Subcutaneous abdominal adipose tissue (tissue), 5 donors: ENCODE data around the gene DIPK1B.

Experiments
- H3K27ac ChIP-seq: one replicate; pipeline ENCODE4 v1.7.0; 2013; ENCODE audit warnings: low read depth, mild to moderate bottlenecking, inconsistent platforms, low read length, moderate library complexity
- H3K27me3 ChIP-seq, 5 donors: one replicate each; pipeline ENCODE4 v1.7.0; 2013; ENCODE audit warnings: low read length in 5 of 5, inconsistent platforms in 1 of 5; ENCODE audit not compliant: control insufficient read depth in 5 of 5, insufficient read depth in 4 of 5
- H3K36me3 ChIP-seq, 5 donors: one replicate each; pipeline ENCODE4 v1.7.0; 2013; ENCODE audit warnings: low read length in 5 of 5; ENCODE audit not compliant: control insufficient read depth in 5 of 5, insufficient read depth in 5 of 5
- H3K4me1 ChIP-seq, 5 donors: one replicate each; pipeline ENCODE4 v1.7.0; 2013; ENCODE audit warnings: low read length in 5 of 5, mild to moderate bottlenecking in 3 of 5, moderate library complexity in 1 of 5; ENCODE audit not compliant: control insufficient read depth in 5 of 5, insufficient read depth in 5 of 5
- H3K4me3 ChIP-seq, 5 donors: one replicate each; pipeline ENCODE4 v1.7.0; 2013; ENCODE audit warnings: low read length in 5 of 5, low read depth in 1 of 5
- H3K9ac ChIP-seq, 5 donors: one replicate each; pipeline ENCODE4 v1.7.0; 2013; ENCODE audit warnings: low read length in 5 of 5, mild to moderate bottlenecking in 4 of 5, moderate library complexity in 3 of 5
- H3K9me3 ChIP-seq, 5 donors: one replicate each; pipeline ENCODE4 v1.7.0; 2013; ENCODE audit warnings: low read length in 5 of 5; ENCODE audit not compliant: control insufficient read depth in 5 of 5
- donor health status: healthy.
- donor health status: healthy.
- donor health status: healthy.
- donor health status: healthy.
- donor health status: healthy.

The DIPK1B gene

DNA sequence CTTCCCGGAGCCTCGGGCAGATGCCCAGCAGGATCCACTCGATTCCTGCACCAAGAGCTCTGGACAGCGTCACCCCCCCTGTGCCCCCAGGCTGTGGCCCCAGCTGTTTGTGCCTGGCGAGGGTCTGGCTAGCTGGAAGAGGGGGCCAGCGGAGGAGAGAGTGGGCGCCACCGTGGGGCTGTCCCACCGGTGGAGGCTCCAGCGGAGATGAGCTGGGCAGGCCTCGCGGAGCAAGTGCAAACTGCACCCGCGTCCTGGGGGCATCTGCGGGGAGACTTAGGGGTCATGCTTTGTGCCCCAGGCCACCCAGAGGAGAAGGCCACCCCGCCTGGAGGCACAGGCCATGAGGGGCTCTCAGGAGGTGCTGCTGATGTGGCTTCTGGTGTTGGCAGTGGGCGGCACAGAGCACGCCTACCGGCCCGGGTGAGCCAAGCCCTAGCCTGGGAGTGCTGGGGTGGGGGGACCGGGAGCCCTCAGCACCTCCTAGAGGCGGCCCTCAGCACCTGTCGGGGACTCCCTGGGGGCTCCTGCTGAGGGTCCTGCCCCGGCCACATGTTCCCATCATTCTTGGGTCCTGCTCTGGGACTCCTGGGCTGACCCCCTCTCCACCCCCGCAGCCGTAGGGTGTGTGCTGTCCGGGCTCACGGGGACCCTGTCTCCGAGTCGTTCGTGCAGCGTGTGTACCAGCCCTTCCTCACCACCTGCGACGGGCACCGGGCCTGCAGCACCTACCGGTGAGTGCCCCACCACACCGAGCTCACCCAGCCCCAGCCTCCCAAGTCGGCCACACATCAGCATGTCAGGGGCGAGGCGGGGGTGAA is 44.2 kb upstream of the DIPK1B start:
- peak overlapping the region; percentile 46 for H3K27ac ChIP-seq
- peak overlapping the region in 1 of 5 donors; percentile 53 for H3K9ac ChIP-seq
- no peaks in the 10 kb centered on the region for H3K9me3 ChIP-seq
- H3K27me3 ChIP-seq, result no peaks in the 10 kb centered on the region
- peaks cover 0 to 47% (median 18%) of the 10 kb centered on the region in 5 donors for H3K36me3 ChIP-seq
- H3K4me1 ChIP-seq, result peaks cover 0 to 71% (median 35%) of the 10 kb centered on the region in 5 donors
- peak overlapping the region in 3 of 5 donors; percentile 68 to 79 (median 71) for H3K4me3 ChIP-seq

DNA sequence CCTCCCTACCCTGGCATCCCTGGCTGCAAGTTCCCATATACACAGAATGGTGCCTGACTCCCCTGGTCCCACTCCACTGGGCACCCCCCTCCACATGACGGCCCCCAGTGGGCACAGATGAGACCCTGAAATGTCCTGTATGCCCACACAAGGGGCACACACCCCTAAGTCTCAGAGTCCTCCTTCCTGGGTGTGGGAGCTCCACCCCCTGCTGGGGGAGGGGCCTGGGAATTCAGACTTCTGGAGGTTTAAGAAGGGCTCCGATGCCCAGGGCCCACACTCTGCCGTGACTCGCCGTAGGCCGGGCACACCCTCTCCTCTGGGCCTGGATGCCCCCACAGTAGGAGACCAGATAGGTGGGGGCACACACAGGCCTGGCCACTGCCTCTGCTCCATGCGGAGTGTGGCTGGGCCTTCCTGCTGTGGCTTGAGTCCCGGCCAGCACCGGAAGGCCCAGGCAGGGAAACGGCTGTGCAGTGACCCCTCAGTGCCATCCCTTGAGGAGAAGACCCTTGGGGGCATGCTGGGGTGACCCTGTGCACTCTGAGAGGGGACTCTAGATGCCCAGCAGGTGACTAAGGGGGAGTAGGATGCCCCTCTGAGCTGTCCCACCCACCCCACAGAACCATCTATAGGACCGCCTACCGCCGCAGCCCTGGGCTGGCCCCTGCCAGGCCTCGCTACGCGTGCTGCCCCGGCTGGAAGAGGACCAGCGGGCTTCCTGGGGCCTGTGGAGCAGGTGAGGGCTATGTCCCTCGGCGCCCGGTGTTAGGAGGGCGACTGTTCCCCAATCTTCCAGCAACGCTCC is 43.2 kb upstream of the DIPK1B start:
- peak overlapping the region in 1 of 5 donors; percentile 60 for H3K9ac ChIP-seq
- H3K27me3 ChIP-seq, result no peaks in the 10 kb centered on the region
- peaks cover 0 to 71% (median 34%) of the 10 kb centered on the region in 5 donors for H3K4me1 ChIP-seq
- H3K9me3 ChIP-seq, result no peaks in the 10 kb centered on the region
- peak overlapping the region in 4 of 5 donors; percentile 48 to 79 (median 70) for H3K4me3 ChIP-seq
- H3K36me3 ChIP-seq, result peaks cover 0 to 56% (median 29%) of the 10 kb centered on the region in 5 donors
- peak overlapping the region; percentile 16 for H3K27ac ChIP-seq

DNA sequence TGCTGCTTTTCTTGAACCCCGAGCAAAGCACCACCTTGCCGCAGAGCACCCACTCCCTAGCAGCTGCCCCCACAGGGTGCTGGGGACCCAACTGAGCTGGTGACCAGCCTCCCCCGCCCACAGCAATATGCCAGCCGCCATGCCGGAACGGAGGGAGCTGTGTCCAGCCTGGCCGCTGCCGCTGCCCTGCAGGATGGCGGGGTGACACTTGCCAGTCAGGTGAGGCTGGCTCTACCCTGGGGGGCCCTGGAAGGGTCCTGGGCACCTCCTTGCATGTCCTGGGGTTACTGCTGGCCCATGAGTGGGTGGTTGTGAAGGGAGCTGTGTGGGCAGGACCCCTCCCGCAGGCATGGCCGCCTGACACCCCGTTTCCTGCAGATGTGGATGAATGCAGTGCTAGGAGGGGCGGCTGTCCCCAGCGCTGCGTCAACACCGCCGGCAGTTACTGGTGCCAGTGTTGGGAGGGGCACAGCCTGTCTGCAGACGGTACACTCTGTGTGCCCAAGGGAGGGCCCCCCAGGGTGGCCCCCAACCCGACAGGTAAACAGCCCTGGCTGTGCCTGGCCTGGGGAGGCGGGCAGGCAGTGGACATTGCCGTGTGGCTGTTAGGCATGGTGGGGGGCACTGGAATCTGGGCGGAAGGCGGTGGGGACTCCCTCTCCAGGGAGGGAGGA is 42.4 kb upstream of the DIPK1B start:
- no peaks in the 10 kb centered on the region for H3K27me3 ChIP-seq
- peaks cover 0 to 64% (median 28%) of the 10 kb centered on the region in 5 donors for H3K4me1 ChIP-seq

DNA sequence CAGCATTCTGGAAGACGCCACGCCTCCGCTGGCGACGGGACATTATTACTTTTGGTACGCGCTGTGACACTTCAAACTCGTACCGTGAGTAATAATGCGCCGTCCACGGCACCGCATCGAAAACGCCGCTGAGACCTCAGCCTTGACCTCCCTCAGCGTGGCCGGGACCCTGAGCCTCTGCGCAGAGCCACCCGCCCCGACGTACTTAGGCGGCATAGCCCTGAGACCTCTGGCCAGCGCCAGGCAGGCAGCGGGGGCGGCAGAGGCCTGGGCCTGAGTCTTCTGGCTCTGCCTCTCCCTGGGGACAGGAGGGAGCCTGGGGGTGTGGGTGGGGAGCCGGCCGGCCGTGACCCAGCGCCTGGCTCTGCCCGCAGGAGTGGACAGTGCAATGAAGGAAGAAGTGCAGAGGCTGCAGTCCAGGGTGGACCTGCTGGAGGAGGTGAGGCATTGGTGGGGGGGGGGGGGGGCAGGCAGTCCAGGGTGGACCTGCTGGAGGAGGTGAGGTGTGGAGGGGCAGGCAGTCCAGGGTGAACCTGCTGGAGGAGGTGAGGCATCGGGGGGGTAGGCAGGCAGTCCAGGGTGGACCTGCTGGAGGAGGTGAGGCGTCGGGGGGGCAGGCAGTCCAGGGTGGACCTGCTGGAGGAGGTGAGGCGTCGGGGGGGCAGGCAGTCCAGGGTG is 41.7 kb upstream of the DIPK1B start:
- H3K9me3 ChIP-seq, result no peaks in the 10 kb centered on the region
- peaks cover 0 to 61% (median 35%) of the 10 kb centered on the region in 5 donors for H3K36me3 ChIP-seq
- H3K27me3 ChIP-seq, result no peaks in the 10 kb centered on the region
- H3K4me1 ChIP-seq, result peaks cover 0 to 61% (median 23%) of the 10 kb centered on the region in 5 donors
- H3K4me3 ChIP-seq, result peak overlapping the region in 3 of 5 donors; percentile 68 to 79 (median 71)
- peak overlapping the region in 1 of 5 donors; percentile 7 for H3K9ac ChIP-seq
- H3K27ac ChIP-seq, result peak overlapping the region; percentile 16

More for the DNA sequence above, 42.4 kb upstream of the DIPK1B start:
- H3K27ac ChIP-seq, result peak overlapping the region; percentile 16
- H3K9me3 ChIP-seq, result no peaks in the 10 kb centered on the region
- H3K36me3 ChIP-seq, result peaks cover 0 to 58% (median 30%) of the 10 kb centered on the region in 5 donors
- H3K4me3 ChIP-seq, result peak overlapping the region in 3 of 5 donors; percentile 68 to 79 (median 71)
- H3K9ac ChIP-seq, result peak overlapping the region in 1 of 5 donors; percentile 7

DNA sequence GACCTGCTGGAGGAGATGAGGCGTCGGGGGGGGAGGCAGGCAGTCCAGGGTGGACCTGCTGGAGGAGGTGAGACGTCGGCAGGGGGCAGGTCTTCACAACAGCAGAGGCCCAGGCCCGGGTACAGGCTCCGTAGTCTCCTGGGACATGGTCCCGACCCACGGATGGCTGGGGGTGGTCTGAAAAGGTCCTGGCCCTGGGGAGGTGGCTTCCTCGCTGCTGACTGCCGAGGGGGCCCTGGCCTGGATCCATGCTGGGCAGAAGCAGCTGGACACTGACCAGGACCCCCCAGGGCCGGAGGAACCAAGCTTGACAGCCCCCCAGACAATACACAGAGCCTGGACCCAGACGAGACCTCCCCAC is 41.1 kb upstream of the DIPK1B start:
- peaks cover 0 to 66% (median 40%) of the 10 kb centered on the region in 5 donors for H3K36me3 ChIP-seq
- no peaks in the 10 kb centered on the region for H3K27me3 ChIP-seq
- H3K9me3 ChIP-seq, result no peaks in the 10 kb centered on the region
- H3K4me3 ChIP-seq, result peak overlapping the region in 3 of 5 donors; percentile 6 to 79 (median 16)
- H3K4me1 ChIP-seq, result peaks cover 0 to 66% (median 28%) of the 10 kb centered on the region in 5 donors
- H3K9ac ChIP-seq, result no peak overlapping the region
- H3K27ac ChIP-seq, result peak overlapping the region; percentile 30

DNA sequence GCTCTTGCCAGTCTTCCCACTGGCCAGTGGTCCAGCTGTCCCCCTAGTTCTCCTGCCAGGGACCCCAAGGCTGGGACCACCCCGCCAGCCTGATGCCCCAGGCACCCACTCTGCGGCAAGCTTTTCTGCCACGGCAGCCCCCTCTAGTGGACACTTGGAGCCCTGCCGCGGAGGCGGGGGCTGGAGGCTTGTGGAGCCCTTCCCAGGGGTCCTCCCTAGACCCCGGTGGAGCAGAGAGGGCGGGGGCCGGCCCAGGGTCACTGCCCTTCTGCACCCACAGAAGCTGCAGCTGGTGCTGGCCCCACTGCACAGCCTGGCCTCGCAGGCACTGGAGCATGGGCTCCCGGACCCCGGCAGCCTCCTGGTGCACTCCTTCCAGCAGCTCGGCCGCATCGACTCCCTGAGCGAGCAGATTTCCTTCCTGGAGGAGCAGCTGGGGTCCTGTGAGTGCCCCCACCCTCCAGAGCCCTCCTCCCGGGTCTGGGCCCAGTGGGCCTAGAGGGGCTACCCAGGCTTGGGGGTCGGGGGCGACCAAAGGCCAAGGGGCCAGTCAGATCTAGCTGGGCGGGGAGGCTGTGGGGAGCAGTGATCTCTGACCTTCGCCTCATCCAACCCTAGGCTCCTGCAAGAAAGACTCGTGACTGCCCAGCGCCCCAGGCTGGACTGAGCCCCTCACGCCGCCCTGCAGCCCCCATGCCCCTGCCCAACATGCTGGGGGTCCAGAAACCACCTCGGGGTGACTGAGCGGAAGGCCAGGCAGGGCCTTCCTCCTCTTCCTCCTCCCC is 40.5 kb upstream of the DIPK1B start:
- Histone ChIP-seq H3K9me3 (no peaks in the 10 kb centered on the region), H3K36me3 (peaks cover 0 to 72% (median 46%) of the 10 kb centered on the region in 5 donors), H3K27me3 (no peaks in the 10 kb centered on the region), H3K27ac (peak overlapping the region; percentile 30), H3K4me1 (peaks cover 0 to 63% (median 28%) of the 10 kb centered on the region in 5 donors), H3K9ac (no peak overlapping the region), H3K4me3 (peak overlapping the region in 3 of 5 donors; percentile 6 to 79 (median 16))

DNA sequence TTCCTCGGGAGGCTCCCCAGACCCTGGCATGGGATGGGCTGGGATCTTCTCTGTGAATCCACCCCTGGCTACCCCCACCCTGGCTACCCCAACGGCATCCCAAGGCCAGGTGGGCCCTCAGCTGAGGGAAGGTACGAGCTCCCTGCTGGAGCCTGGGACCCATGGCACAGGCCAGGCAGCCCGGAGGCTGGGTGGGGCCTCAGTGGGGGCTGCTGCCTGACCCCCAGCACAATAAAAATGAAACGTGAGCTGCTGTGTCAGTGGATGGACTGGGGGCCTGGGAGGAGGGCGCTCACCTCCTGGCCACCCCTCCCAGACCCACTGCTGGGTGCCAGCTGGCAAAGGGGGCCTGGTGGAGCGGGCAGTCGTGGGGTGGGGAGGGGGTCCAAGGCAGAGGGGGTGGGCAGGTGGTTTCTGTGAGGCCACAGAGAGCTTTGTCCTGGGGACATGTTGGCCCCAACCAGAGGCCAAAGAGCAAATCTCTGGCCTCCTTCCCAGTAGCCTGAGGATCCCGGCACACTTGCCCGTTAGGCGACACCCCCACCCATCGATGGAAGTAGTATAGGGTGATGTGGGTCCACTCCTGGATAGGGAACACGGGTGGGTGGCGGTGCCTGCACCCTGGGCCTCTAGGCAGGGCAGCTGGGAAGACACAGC is 39.8 kb upstream of the DIPK1B start:
- peaks cover 0 to 77% (median 50%) of the 10 kb centered on the region in 5 donors for H3K36me3 ChIP-seq
- peak overlapping the region in 1 of 5 donors; percentile 35 for H3K9ac ChIP-seq
- H3K9me3 ChIP-seq, result no peaks in the 10 kb centered on the region
- H3K27me3 ChIP-seq, result no peaks in the 10 kb centered on the region
- H3K27ac ChIP-seq, result peak overlapping the region; percentile 30
- no peak overlapping the region for H3K4me3 ChIP-seq
- peaks cover 0 to 56% (median 30%) of the 10 kb centered on the region in 5 donors for H3K4me1 ChIP-seq

DNA sequence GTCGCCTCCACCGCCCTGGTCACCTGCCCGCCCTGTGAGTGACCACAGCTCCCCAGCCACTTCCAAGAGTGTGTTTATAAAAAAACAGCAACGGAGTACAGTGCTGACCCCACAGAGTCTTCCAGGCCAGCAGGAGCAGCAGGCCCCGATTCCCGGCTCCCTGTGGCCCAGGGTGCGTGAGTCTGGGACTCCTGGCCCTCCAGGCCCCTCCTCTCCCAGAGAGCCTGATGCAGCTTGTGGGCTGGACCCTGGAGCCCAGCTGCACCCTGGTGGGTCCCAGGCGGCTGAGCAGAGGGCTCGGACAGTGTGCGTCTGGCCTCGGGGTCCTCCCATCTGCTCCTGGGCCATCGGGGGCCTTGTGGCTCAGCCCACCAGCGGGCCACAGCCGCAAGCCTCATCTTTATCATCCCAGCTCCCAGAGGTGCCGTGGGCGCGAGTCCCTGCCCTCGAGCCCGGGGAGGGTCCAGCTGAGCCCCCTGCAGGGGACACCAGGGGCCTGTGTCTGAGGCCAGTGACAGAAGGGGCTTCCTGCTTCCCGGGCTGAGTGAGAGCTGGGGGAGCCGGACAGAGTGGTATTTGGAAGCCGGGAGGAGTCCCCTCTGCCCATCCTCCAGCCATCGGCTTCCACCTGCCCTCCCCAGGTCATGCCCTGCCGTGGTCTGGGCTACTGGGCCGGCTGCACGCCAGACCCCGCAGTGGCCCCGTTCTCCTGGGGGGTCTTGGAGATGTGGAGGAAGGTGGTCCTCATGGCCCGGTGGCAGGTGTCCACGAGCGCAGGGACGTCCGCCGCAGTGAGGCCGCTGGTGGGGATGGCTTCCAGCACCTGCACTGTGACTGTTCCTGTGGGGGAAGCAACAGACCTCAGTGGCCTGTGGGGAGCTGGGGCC is 39.0 kb upstream of the DIPK1B start:
- H3K27me3 ChIP-seq, result no peaks in the 10 kb centered on the region
- H3K27ac ChIP-seq, result peak overlapping the region; percentile 16
- H3K4me3 ChIP-seq, result no peak overlapping the region
- peaks cover 0 to 56% (median 38%) of the 10 kb centered on the region in 5 donors for H3K4me1 ChIP-seq
- H3K9ac ChIP-seq, result peak overlapping the region in 1 of 5 donors; percentile 35
- H3K9me3 ChIP-seq, result no peaks in the 10 kb centered on the region
- peaks cover 0 to 74% (median 50%) of the 10 kb centered on the region in 5 donors for H3K36me3 ChIP-seq
